Calu3 (cell line): Measurements from ENCODE around the gene TBP. TPM values are rescaled to one million over a fixed set of nuclear protein-coding genes. Genes with fewer than 3 reads are reported as not detected.

Experiments used
- BruUV-seq: library from RNA; stranded (reverse); fragments of 400-500 nt; replicated peaks from 2 replicates; lab custom pipeline; 2021; lab: Mats Ljungman, UMichigan
- CTCF ChIA-PET: fragments of 300-600 bp; sonication (Branson Sonifier 250); formaldehyde crosslinking; loops from one replicate; lab custom pipeline; 2022; ENCODE audit warnings: antibody characterized with exemption; lab: Charles Lee
- DNase-seq: peaks from one replicate; pipeline ENCODE4 v3.0.0; 2022
- H3K27ac Mint-ChIP-seq: one replicate; pipeline ENCODE4 v1.8.0; 2022; ENCODE audit warnings: mixed read lengths; ENCODE audit not compliant: unreplicated experiment
- H3K27me3 Mint-ChIP-seq: one replicate; pipeline ENCODE4 v1.8.0; 2022; ENCODE audit warnings: mixed read lengths; ENCODE audit not compliant: unreplicated experiment
- H3K36me3 Mint-ChIP-seq: one replicate; pipeline ENCODE4 v1.8.0; 2022; ENCODE audit warnings: mild to moderate bottlenecking, moderate library complexity, mixed read lengths; ENCODE audit not compliant: insufficient read depth, unreplicated experiment
- H3K4me1 Mint-ChIP-seq: one replicate; pipeline ENCODE4 v1.8.0; 2022; ENCODE audit warnings: mild to moderate bottlenecking, low read depth, mixed read lengths; ENCODE audit not compliant: unreplicated experiment
- H3K4me3 Mint-ChIP-seq: one replicate; pipeline ENCODE4 v1.8.0; 2022; ENCODE audit warnings: mild to moderate bottlenecking, low read depth, moderate library complexity, mixed read lengths; ENCODE audit not compliant: unreplicated experiment
- H3K9me3 Mint-ChIP-seq: one replicate; pipeline ENCODE4 v1.8.0; 2022; ENCODE audit warnings: low read depth, mixed read lengths; ENCODE audit not compliant: unreplicated experiment
- intact Hi-C: fragments of 100-400 bp; cut with micrococcal nuclease; formaldehyde crosslinking; loops from one replicate; pipeline ENCODE4 v1.10.0; 2022; ENCODE audit not compliant: unreplicated experiment
- total RNA-seq: library from RNA; stranded (reverse); gene quantifications from 2 replicates; pipeline ENCODE4 v1.2.3, GENCODE V29; 2022
- TF ChIP-seq, protein P1 (sequence below): fragments of 200-600 bp; IDR thresholded peaks from one replicate; pipeline ENCODE4 v1.8.0; 2022; ENCODE audit warnings: antibody characterized with exemption; ENCODE audit not compliant: unreplicated experiment

The TBP gene
- total RNA-seq, 1 experiment from 2014 or later: 13.7 TPM

DNA sequence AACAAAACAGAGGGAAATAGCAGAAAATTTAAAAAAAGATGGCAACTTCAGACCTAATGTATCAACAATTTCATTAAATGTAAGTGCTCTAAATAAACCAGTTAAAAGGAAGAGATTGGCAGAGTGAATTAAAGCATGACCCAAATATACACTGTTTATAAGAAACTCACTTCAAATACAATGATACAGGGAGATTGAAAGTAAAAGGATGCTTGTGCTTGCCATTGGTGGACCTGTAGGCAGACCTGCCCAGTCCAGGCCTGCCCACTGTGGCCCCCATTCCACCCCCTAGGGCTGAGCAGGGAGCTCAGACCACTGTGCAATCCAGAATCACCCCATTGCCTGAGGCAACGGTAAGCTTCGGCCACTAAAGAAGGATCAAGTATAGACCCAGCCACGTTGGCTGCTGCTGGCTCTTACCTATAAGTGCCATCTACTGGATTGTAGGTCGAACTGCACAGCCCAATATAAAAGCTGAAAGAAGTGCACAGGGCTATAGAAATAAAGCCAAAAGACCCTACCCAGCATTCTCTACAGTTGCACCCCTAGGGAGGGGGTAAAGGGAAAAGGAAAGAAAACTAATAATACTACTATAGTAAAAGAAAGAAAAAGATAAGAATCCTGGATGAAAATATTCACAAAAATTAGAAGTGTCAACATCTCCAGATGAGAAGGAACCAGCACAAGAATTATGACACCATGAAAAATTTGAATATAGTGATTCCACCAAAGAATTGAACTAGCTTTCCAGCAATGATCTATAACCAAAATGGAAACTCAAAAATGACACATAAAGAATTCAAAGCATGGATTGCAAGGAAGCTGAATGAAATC, 37.2 kb upstream of the TBP start:
- DNase-seq: peak; percentile 35
- BruUV-seq: no TSS peak
- H3K4me3 Mint-ChIP-seq: no peak overlapping the region
- intact Hi-C loops: loop anchor here (1.0 to 5.0 kb wide), 2 partner anchors 685 to 727 kb away; no protein-coding TSS in a partner anchor
- TF ChIP-seq, protein P1, sequence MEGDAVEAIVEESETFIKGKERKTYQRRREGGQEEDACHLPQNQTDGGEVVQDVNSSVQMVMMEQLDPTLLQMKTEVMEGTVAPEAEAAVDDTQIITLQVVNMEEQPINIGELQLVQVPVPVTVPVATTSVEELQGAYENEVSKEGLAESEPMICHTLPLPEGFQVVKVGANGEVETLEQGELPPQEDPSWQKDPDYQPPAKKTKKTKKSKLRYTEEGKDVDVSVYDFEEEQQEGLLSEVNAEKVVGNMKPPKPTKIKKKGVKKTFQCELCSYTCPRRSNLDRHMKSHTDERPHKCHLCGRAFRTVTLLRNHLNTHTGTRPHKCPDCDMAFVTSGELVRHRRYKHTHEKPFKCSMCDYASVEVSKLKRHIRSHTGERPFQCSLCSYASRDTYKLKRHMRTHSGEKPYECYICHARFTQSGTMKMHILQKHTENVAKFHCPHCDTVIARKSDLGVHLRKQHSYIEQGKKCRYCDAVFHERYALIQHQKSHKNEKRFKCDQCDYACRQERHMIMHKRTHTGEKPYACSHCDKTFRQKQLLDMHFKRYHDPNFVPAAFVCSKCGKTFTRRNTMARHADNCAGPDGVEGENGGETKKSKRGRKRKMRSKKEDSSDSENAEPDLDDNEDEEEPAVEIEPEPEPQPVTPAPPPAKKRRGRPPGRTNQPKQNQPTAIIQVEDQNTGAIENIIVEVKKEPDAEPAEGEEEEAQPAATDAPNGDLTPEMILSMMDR: peak; percentile 65
- H3K9me3 Mint-ChIP-seq: no peaks in the 10 kb centered on the region
- H3K27me3 Mint-ChIP-seq: peaks cover 41% of the 10 kb centered on the region
- H3K36me3 Mint-ChIP-seq: no peaks in the 10 kb centered on the region
- H3K4me1 Mint-ChIP-seq: no peaks in the 10 kb centered on the region
- CTCF ChIA-PET: interaction anchor here (1.1 to 1.7 kb wide), 3 partner anchors 387 to 727 kb away, joined by 3 to 12 read pairs (median 5); no protein-coding TSS in a partner anchor
- H3K27ac Mint-ChIP-seq: no peak overlapping the region

DNA sequence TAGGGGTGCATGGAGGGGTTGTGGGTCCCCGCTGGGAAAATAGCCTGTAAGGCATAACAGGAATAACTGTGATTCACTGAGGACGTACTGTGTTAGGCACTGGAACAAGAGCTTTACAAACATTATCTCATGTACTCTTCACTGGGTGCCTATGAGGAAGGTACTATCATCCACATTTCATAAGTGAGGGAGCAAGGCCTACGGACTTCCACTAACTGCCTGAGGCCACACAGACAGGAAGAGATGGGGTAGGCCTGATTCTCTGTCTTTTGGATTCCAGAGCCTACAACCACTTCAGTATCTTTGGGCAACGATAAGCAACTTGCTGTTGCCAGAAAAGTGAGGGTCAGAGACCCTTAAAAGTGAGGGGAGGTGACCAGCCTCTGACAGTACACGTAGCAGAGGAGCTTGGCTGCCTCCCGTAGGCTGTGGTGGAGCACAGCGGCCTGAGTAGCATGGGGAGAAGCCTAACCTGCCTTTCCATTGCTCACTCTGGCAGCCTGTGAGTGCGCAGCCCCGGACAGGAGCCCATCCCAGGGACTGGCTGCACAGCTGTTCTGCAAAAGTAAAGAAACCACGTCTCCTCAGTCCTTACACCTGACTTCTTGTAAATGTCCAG, 31.5 kb upstream of the TBP start:
- Mint-ChIP-seq H3K27ac (no peak overlapping the region), H3K9me3 (no peaks in the 10 kb centered on the region), H3K36me3 (no peaks in the 10 kb centered on the region), H3K27me3 (peaks cover 30% of the 10 kb centered on the region), H3K4me1 (no peaks in the 10 kb centered on the region), H3K4me3 (no peak overlapping the region)
- BruUV-seq: no TSS peak
- intact Hi-C loops: loop anchor here (10.0 kb wide), 3 partner anchors 228 to 1628 kb away; partner anchors contain the start of gene DLL1
- CTCF ChIA-PET: no interaction called here
- TF ChIP-seq, protein P1: no peak
- peak; percentile 3 for DNase-seq

DNA sequence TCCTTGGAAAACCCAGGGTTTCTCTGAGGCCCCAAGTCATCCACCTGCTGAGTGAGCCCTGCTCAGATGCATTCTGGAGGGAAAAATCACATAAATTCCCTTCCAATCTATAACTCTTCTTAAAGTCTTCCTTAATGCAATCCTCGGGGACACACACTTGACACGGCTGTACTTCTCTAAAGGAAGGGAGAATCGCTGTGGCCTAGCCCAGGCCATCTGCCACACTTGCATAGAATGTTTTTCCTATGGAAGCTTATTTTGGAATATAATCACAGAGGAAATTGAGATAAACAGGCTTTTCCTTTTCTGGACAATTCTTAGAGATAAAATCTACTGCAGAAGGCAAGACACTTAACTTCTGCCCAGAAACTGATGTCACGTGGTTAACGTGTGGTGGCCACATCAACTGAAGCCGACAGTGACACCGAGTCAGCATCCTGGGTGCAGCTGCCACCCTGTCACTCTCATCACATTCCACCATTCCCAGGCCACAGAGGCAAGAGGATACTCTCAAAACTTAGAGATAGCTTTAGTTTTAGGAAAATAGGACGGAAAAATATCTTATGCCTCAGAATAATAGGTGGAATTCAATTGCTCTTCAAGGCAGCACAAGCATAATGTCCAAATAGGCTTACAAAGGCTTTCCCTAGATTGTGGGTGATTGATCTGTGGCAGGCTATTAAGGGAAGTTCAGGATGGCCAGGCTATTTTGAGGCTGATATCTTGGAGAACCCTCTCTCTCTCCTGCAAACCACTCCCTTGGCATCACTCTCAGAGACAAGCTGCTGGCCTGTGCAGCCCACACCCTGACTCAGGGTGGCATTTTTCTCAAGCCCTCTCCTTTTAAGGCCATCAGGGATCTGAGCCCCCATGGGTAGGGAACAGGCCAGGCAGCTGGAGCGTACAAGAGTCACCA, 30.7 kb upstream of the TBP start:
- intact Hi-C loops: loop anchor here (10.0 kb wide), 3 partner anchors 229 to 1629 kb away; partner anchors contain the start of gene DLL1
- Mint-ChIP-seq H3K9me3 (no peaks in the 10 kb centered on the region), H3K36me3 (no peaks in the 10 kb centered on the region), H3K27me3 (peaks cover 22% of the 10 kb centered on the region), H3K4me3 (no peak overlapping the region), H3K4me1 (no peaks in the 10 kb centered on the region), H3K27ac (no peak overlapping the region)
- no peak for DNase-seq
- no TSS peak for BruUV-seq
- TF ChIP-seq, protein P1: no peak
- CTCF ChIA-PET: no interaction called here

DNA sequence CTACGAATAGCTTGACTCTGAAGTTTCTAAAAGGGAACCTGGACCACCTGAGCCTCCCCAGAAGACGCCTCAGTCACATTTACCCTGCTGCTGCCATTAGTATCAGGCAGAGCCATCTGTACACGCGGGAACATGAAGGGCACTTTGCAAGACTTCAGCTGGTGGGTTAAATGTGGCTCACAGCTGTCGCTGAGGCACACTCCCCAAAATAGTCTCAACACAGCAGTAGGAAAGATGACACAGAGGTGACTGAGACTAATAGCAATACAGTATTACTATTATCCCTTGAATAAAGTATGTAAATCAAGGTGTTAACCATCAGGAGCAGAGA, 30.0 kb upstream of the TBP start:
- CTCF ChIA-PET: no interaction called here
- TF ChIP-seq, protein P1: no peak
- intact Hi-C loops: loop anchor here (10.0 kb wide), 3 partner anchors 229 to 1629 kb away; partner anchors contain the start of gene DLL1
- BruUV-seq: no TSS peak
- no peak for DNase-seq
- Mint-ChIP-seq H3K4me1 (no peaks in the 10 kb centered on the region), H3K27ac (no peak overlapping the region), H3K27me3 (peaks cover 16% of the 10 kb centered on the region), H3K4me3 (no peak overlapping the region), H3K36me3 (no peaks in the 10 kb centered on the region), H3K9me3 (no peaks in the 10 kb centered on the region)
